Measurements from ENCODE around the gene MTMR3. TPM values are rescaled to one million over a fixed set of nuclear protein-coding genes. Genes with fewer than 3 reads are reported as not detected.
"Not testable (repeated sequence)": the region's sequence is repeated elsewhere in the genome, so short reads cannot be mapped to it uniquely, and the experiment has no call there.

Gene MTMR3
- total RNA-seq, 1 donor from 2014 or later: 41.0 TPM

GRCh38 chr22:29834046-29834445, 48.9 kb upstream of the MTMR3 start:
- DNase-seq (ENCODE audit: low read depth) (no peak), FAIRE-seq (no peak)
- Histone ChIP-seq H2AFZ (ENCODE audit: low read depth, low read length) (no peak overlapping the region), H3K9me3 (ENCODE audit: insufficient read depth, low read depth, low read length) (no peaks in the 10 kb centered on the region), H3K36me3 (ENCODE audit: insufficient read depth, low read length) (peaks cover 26% of the 10 kb centered on the region), H3K9ac (ENCODE audit: low read length) (no peak overlapping the region), H3K4me3 (ENCODE audit: insufficient read depth, low read depth, low read length) (no peak overlapping the region), H3K79me2 (ENCODE audit: insufficient read depth, low read length) (peaks cover 43% of the 10 kb centered on the region), H3K4me1 (ENCODE audit: insufficient read depth, low read length) (peaks cover 9% of the 10 kb centered on the region), H3K27ac (ENCODE audit: low read depth, low read length) (no peak overlapping the region), H3K27me3 (ENCODE audit: insufficient read depth, low read length) (no peaks in the 10 kb centered on the region), H4K20me1 (ENCODE audit: insufficient read depth, low read length) (peaks cover 17% of the 10 kb centered on the region), H3K4me2 (ENCODE audit: low read length) (no peak overlapping the region)
- Mint-ChIP-seq H3K9me3 (ENCODE audit: unreplicated experiment) (peaks cover 4% of the 10 kb centered on the region), H3K27me3 (ENCODE audit: low read depth, unreplicated experiment) (no peaks in the 10 kb centered on the region), H3K36me3 (ENCODE audit: low read depth, unreplicated experiment) (peaks cover 21% of the 10 kb centered on the region), H3K4me1 (ENCODE audit: low read depth, unreplicated experiment) (peaks cover 14% of the 10 kb centered on the region), H3K4me3 (ENCODE audit: unreplicated experiment) (no peak overlapping the region), H3K27ac (ENCODE audit: unreplicated experiment) (no peak overlapping the region)
- TF ChIP-seq EZH2 (IDR thresholded peaks at IDR 0.05; ENCODE audit: insufficient read depth, low read length) (no peak), CTCF (IDR thresholded peaks at IDR 0.05; ENCODE audit: insufficient read depth, low read depth, low read length) (no peak)

- H3K4me1 ChIP-seq (ENCODE audit: insufficient read depth, low read length); H3K27me3 ChIP-seq (ENCODE audit: insufficient read depth, low read length); H3K9me3 Mint-ChIP-seq (ENCODE audit: unreplicated experiment); DNase-seq (ENCODE audit: low read depth); H2AFZ ChIP-seq (ENCODE audit: low read depth, low read length); FAIRE-seq; H3K9ac ChIP-seq (ENCODE audit: low read length); H3K36me3 Mint-ChIP-seq (ENCODE audit: low read depth, unreplicated experiment); H3K9me3 ChIP-seq (ENCODE audit: insufficient read depth, low read depth, low read length); H3K27me3 Mint-ChIP-seq (ENCODE audit: low read depth, unreplicated experiment); H3K27ac ChIP-seq (ENCODE audit: low read depth, low read length); H3K27ac Mint-ChIP-seq (ENCODE audit: unreplicated experiment): not testable (repeated sequence)
- H4K20me1 ChIP-seq (ENCODE audit: insufficient read depth, low read length): peaks cover 15% of the 10 kb centered on the region
- Mint-ChIP-seq H3K4me3 (ENCODE audit: unreplicated experiment) (peak overlapping the region; percentile 98), H3K4me1 (ENCODE audit: low read depth, unreplicated experiment) (peaks cover 14% of the 10 kb centered on the region)
- H3K79me2 ChIP-seq (ENCODE audit: insufficient read depth, low read length): peaks cover 43% of the 10 kb centered on the region
- peak overlapping the region; percentile 90 for H3K4me2 ChIP-seq (ENCODE audit: low read length)
- H3K4me3 ChIP-seq (ENCODE audit: insufficient read depth, low read depth, low read length): peak overlapping the region; percentile 77
- peaks cover 13% of the 10 kb centered on the region for H3K36me3 ChIP-seq (ENCODE audit: insufficient read depth, low read length)
Measured at GRCh38 chr22:29836791-29837370, 46.1 kb upstream of the MTMR3 start.

- peaks cover 5% of the 10 kb centered on the region for H3K36me3 Mint-ChIP-seq (ENCODE audit: low read depth, unreplicated experiment)
- H3K27me3 ChIP-seq (ENCODE audit: insufficient read depth, low read length): no peaks in the 10 kb centered on the region
- H3K4me1 ChIP-seq (ENCODE audit: insufficient read depth, low read length): peaks cover 19% of the 10 kb centered on the region
- H3K9me3 Mint-ChIP-seq (ENCODE audit: unreplicated experiment): peaks cover 4% of the 10 kb centered on the region
- peak within 1 kb of the TSS; percentile 77 for H3K4me3 ChIP-seq (ENCODE audit: insufficient read depth, low read depth, low read length)
- H2AFZ ChIP-seq (ENCODE audit: low read depth, low read length): peak within 1 kb of the TSS; percentile 93
- peaks cover 10% of the 10 kb centered on the region for H3K36me3 ChIP-seq (ENCODE audit: insufficient read depth, low read length)
- peak within 1 kb of the TSS; percentile 94 for H3K27ac Mint-ChIP-seq (ENCODE audit: unreplicated experiment)
- no peak for TF ChIP-seq EZH2 (IDR thresholded peaks at IDR 0.05; ENCODE audit: insufficient read depth, low read length)
- TF ChIP-seq CTCF (IDR thresholded peaks at IDR 0.05; ENCODE audit: insufficient read depth, low read depth, low read length): no peak
- no peaks in the 10 kb centered on the region for H3K9me3 ChIP-seq (ENCODE audit: insufficient read depth, low read depth, low read length)
- peaks cover 43% of the 10 kb centered on the region for H3K79me2 ChIP-seq (ENCODE audit: insufficient read depth, low read length)
- peak within 1 kb of the TSS; percentile 98 for H3K4me3 Mint-ChIP-seq (ENCODE audit: unreplicated experiment)
- peak within 1 kb of the TSS; percentile 86 for H3K9ac ChIP-seq (ENCODE audit: low read length)
- H3K4me1 Mint-ChIP-seq (ENCODE audit: low read depth, unreplicated experiment): peaks cover 14% of the 10 kb centered on the region
- peak within 1 kb of the TSS; percentile 90 for H3K4me2 ChIP-seq (ENCODE audit: low read length)
- no peaks in the 10 kb centered on the region for H3K27me3 Mint-ChIP-seq (ENCODE audit: low read depth, unreplicated experiment)
- peak within 1 kb of the TSS; percentile 67 for H3K27ac ChIP-seq (ENCODE audit: low read depth, low read length)
- no peak for FAIRE-seq
- peak; percentile 89 for DNase-seq (ENCODE audit: low read depth)
- peaks cover 15% of the 10 kb centered on the region for H4K20me1 ChIP-seq (ENCODE audit: insufficient read depth, low read length)
Measured at GRCh38 chr22:29837741-29838598, 45.0 kb upstream of the MTMR3 start, which contains the start of gene ASCC2. Gene ASCC2, minus strand, starts transcription at chr22:29838274. Its CDS starts 5,949 bp downstream, at chr22:29832325.
